Hepatocyte (in vitro differentiated cells): ENCODE measurements around the gene ZNF385D.

ENCODE experiments used
- EZH2 ChIP-seq: fragments of 200-600 bp; sonication (generic); IDR thresholded peaks from 2 replicates; pipeline ENCODE4 v1.6.1; 2016; ENCODE audit warnings: antibody characterized with exemption, mild to moderate bottlenecking, borderline replicate concordance
- EZH2phosphoT487 ChIP-seq: fragments of 200-600 bp; sonication (generic); IDR thresholded peaks from one replicate; pipeline ENCODE4 v1.6.1; 2018; ENCODE audit warnings: antibody characterized with exemption, mild to moderate bottlenecking, low read depth, moderate library complexity; ENCODE audit not compliant: unreplicated experiment, severe bottlenecking
- TF ChIP-seq, protein P1 (sequence below): fragments of 200-600 bp; sonication (generic); IDR thresholded peaks from 2 replicates; pipeline ENCODE4 v1.5.1; 2016; ENCODE audit warnings: antibody characterized with exemption, mild to moderate bottlenecking; ENCODE audit not compliant: poor library complexity

DNA sequence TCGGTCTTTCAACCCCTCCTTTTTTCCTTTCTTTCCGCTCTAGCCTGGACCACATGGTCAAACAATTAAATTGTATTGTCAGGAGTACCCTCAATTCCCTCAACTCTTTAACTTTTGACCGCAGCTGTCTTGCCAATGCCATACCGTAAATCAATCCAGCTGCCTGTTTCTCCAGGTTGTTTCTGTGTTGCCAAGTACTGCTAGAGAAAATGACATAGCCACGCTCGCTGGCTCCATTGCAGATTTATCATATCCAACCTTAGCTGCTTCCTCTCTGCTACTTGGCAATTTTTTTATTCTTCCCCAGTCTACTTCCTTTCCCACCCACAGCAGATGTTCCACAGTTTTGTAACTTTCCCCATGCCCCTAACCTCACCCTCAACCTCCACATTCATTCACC, 60.0 kb downstream of the ZNF385D start:
- TF ChIP-seq, protein P1, sequence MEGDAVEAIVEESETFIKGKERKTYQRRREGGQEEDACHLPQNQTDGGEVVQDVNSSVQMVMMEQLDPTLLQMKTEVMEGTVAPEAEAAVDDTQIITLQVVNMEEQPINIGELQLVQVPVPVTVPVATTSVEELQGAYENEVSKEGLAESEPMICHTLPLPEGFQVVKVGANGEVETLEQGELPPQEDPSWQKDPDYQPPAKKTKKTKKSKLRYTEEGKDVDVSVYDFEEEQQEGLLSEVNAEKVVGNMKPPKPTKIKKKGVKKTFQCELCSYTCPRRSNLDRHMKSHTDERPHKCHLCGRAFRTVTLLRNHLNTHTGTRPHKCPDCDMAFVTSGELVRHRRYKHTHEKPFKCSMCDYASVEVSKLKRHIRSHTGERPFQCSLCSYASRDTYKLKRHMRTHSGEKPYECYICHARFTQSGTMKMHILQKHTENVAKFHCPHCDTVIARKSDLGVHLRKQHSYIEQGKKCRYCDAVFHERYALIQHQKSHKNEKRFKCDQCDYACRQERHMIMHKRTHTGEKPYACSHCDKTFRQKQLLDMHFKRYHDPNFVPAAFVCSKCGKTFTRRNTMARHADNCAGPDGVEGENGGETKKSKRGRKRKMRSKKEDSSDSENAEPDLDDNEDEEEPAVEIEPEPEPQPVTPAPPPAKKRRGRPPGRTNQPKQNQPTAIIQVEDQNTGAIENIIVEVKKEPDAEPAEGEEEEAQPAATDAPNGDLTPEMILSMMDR, result no peak
- no peak for TF ChIP-seq EZH2
- TF ChIP-seq EZH2phosphoT487, result no peak
